Stromal cell of bone marrow (primary cell): ENCODE results near the gene DYNC1LI2.

ENCODE experiments used
- DNase-seq: peaks from one replicate; pipeline ENCODE4 v3.0.0-alpha.2; 2012; ENCODE audit warnings: low read depth

DYNC1LI2 gene

DNA sequence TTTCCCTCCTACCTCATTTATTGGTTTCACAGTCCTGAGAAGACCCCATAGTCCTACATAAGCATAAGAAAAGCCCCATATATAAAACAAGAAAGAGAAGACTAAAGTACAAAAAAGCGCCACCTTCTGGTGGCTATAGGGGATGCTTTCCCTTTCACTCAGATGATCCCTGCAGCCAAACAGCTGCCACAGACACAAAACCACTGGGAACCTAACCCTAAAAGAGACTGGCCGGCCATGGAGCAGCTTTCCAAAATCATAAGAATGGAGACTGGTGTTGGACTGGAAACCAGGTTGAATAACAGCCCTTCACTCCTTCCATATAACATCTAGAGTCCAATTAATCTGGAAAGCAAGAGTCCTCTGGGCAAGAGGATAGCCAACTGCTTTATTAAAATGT, 11.4 kb downstream of the DYNC1LI2 start:
- DNase-seq, result no peak

DNA sequence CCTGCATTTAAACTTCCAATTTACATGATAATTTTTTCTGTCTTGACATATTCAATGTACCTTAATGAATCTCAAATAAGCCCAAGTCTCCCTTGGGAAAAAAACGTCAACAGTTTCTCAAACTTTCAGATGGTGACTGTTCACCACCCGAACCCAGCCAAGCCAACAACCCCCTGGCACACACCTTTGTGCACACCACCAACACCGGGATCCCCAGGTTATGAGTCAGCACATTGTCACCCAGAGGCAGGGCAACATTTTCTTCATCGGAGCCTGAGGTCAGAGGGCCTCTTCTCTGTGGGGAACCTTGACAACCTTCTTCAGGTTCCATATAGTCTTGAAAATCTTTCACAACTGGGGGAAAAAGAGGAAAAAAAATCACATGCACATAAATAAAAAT, 15.5 kb downstream of the DYNC1LI2 start:
- DNase-seq, result no peak

DNA sequence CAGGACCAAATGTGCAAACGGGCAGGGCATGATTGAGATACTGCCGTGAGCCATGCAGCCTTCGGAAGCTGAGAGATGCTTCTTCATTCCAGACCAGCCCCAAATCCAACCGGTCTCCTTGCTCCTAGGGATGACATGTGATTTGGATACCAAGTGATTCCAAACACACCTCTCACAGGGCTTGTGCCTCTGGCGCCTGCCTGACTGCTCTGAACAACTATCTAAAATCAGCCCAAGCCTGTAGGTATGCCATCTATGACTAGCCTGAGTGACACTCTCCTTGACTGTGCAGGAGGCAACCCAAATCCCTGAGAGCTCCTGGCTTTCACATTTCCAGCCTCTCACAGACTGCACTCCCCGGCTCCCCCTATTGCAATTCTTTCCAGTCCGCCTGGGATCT, 20.3 kb downstream of the DYNC1LI2 start:
- DNase-seq, result no peak

DNA sequence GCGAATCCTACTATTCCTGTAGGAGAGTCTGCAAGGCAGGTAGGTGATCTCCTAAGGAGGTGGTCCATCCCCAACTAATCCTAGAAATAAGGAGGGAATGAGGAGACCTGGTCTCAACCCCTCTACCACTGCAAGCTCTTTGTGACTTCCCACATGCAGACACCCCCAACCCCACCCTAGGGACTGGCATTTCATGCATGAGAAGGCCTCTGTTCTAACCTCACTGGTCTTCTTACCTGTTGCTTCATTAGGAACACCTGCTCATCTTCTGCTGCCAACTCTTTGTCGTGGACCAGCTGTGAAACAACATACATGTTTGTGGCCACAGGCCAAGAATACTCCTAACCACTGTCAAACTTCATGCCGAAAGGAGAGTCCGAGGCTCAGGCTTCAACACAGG, 22.6 kb downstream of the DYNC1LI2 start:
- DNase-seq, result no peak

DNA sequence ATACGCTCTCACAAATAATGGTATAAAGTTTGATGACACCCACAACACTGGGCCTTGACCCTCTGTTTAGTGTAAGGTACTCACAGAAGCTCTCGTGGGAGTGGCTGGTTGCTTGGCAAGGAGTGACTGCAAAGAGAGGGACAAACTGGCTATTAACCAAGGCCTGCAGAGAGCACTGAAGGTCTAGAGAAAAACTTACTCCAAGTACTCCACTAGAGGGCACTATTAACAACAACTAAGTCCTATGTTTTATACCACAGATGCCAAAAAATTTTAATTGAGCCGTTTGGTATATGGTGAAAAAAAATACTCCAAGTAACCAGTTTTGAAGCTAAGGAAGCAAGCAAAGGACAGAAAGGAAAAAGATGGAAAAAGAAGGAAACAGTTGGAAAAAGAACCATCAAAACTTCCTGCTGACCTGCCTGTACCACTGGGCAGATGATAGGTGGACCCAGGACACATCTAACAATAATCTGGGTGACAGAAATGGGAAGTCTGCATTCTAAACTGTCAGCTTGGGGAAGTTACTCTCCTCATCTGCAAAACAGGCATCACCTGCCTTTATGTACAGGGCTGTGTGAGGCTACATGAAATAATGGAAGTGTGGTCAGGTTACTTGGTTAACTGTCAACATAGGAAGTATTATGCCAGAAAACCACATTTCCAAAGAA, 23.2 kb downstream of the DYNC1LI2 start:
- peak; percentile 54 for DNase-seq

DNA sequence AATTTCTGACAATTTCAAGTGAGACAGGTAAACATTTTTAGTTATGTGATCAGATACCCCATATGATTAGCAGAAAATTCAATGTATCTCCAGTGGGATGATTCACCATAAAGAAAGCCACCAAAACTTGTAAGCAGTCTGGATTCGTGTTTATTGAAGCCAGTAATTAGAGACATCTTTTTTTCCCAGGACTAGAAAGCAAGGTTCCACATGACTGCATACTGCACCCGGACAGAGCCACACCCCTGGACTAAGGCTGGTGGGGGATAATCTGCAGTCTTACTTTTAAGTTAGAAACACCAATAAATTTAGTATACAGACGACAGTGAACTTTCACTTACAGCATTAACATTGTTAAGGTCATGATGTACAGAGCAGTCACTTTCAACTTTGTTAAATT, 30.6 kb downstream of the DYNC1LI2 start:
- DNase-seq, result no peak

DNA sequence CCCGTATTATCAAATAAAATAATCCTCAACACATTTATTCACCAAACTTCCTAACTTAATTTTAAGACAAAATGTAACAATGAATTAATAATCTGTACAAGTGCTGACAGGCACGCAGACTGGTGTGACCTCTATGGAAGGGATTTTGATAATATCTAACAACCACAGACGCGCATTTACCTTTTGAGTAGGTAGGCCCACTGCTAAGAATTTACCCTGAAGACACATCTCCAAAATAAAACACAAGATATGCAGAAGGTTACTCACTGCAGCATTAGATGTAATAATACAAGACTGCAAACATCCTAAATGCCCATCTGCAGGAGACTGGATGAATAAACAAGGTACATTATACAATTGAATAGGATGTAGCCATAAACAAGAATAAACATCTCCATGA, 32.2 kb downstream of the DYNC1LI2 start:
- DNase-seq, result no peak

DNA sequence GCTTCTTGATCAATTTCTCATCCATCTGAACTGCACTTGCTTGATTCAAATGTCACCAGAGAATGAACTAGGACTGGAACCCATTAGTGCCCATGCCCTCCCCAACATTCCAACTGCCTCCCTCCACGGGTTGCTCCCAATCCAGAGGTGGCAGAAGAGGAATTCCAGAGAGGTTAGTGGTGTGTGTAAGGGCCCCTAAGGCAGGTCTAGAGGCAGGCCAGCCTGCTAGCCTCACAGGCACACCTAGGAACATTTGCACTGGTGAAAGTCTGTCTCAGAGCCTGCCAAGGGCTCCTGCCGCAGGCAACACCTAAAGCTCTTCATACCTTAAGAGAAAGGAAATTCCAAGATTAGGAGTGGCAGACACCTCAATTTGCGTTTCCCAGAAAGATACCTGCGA, 33.6 kb downstream of the DYNC1LI2 start:
- no peak for DNase-seq

DNA sequence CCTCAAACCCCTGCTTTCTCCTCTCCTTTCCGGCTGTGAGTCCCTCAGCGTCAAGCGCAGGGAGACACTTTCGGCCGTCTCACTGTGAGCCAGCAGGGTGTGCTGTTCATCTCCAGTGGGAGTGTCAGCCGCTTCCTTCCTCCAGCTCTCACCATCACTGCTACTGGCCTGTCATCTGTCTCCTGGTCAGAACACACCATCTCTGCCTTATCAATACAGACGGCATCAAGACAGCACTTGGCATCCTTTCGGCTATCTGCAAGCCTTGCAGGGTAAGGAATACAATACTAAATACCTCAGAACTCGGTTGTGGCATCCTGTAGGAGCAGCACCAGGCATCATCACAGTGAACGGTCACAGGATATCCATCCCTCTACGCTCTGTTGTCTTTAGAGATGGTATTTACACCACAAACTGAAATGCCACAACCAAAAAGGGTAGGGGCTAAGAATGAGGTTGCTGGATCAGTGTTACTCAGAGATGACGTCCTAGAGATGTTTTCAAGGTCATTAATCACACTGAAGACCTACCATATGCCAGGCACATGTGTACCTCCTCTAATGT, 34.2 kb downstream of the DYNC1LI2 start:
- no peak for DNase-seq

DNA sequence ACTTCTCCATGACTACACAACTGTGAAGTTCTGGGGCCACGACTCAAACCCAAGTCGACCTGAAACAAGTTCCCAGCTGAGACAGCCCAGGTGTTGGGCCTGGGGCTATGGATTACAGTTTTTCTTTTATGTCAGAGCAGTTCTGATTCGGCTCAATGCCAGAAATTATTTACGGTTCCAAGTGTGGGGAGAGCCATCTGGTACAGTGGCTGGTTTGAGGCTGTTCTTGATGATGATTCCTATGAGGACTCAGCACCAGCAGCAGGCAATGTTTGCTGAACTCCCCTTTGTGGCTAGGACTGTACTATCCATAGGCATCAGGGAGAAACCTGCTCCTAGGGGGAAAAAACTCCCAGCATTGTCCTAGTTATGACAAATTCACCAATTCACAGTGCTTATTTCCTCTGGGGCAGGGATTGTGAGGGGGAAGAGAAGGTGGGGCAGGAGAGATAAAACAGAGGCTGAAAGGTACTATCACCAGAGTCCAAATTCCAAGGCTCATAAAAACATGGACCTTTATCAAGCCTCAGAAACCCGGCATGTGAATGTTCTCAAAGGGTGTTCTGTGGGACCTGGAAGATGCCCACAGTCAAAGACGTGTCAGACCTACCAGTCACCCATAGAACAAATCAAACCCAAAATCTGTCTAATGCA, 36.6 kb downstream of the DYNC1LI2 start:
- DNase-seq, result no peak

DNA sequence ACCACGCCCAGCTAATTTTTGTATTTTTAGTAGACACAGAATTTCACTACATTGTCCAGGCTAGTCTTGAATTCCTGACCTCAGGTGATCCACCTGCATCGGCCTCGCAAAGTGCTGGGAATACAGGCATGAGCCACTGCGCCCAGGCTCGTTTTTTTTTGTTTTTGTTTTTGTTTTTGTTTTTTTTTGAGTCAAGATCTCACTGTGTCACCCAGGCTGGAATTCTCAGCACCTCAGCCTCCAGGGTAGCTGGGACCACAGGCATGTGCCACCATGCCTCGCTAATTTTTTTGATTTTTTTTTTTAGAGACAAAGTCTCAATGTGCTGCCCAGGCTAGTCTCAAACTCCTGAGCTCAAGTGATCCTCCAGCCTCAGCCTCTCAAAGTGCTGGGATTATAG, 37.3 kb downstream of the DYNC1LI2 start:
- no peak for DNase-seq

DNA sequence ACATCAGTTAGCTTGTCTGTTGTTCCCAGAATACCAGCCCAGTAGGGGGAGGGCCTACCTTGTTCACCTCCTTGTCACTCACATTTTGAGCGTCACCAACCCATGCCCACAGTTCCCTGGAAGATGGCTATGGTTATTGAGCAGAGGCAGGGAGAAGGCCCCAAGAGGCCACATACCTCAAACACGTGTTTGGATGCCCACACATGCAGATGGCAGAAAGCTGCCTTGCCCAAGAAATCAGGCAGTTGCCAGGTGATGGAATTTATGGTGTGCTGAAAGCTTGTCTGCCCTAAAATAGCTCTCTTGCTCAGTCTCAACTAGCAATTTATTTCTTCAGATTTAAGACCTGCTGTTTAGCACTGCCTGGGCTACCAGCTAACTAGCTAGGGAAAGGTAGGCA, 38.3 kb downstream of the DYNC1LI2 start:
- DNase-seq, result no peak

DNA sequence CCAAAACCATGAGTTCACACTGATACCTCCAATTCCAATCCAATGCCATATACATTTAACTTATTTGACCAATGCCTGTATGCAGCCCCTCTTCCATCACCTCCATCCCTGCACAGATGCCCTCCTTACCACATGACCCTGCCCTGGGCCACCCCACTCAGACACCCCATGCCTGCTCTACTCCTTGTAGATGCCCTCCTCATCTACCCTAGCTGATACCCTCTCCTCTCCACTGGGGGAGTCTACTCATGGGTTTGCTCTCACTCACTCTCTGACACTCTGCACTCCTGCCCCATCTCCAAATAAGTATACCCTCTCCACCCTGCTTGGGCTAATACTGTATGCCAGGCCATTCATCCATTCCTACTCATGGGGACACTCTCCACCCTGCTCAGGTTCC, 38.9 kb downstream of the DYNC1LI2 start:
- DNase-seq, result no peak

DNA sequence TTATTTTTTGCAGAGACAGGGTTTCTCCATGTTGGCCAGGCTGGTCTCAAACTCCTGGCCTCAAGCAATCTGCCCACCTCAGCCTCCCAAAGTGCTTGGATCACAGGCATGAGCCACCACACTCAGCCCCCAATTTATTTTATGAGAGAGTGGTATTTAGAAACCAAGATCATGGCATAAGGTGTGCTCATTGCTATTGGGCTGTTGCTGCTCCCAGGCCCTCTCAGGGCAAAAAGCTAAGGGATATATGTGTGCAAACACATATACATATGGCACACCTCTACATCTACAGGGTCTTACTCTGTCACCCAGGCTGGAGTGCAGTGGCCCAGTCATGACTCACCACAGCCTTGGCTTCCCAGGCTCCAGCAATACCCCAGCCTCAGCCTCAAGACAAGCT, 39.8 kb downstream of the DYNC1LI2 start:
- DNase-seq, result no peak

DNA sequence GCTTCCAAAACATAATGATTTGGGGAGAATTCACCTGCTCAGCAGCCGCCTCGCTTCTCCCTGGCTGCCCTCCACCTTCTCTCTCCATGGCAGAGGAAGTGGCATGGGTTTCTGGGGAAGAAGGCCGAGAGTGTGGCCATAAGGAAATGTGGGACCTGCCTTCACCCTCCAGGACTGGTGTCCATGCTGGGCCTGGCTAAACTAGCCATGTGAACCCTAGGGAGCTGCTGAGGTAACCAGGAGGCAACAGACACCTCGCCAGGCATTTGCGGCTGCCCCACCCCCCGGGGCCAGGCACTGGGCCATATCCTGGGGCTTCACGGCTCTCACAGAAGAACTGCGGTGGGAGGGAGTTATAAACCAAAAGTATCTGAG, 44.9 kb downstream of the DYNC1LI2 start:
- no peak for DNase-seq

DNA sequence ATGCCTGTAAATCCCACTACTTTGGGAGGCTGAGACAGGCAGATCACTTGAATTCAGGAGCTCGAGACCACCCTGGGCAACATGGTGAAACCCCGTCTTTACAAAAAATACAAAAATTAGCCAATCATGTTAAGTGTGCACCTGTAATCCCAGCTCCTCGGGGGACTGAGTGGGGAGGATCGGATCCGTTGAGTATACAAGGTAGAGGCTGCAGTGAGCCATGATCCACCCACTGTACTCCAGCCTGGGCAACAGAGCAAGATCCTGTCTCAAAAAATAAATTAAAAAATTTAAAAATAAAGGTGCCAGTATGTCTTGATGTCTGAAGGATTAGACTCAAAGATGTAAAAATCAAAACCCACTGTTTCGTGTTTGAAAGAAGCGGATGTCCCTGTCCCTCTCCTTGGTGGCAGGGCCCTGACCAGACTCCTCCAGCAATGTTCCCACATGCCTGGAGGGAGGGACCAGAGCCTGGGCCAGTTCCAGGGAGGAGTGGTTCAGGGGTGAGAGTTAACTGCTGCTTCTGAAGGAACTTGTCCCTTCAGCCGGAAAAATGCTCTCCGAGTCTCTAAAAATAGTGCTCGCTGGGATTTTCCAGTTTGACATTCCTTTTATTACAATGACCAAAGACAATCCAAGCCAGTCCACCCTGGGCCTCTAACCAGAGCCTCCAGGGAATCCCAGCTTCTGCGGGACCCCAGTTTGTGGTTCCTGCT, 45.5 kb downstream of the DYNC1LI2 start:
- peak; percentile 36 for DNase-seq

DNA sequence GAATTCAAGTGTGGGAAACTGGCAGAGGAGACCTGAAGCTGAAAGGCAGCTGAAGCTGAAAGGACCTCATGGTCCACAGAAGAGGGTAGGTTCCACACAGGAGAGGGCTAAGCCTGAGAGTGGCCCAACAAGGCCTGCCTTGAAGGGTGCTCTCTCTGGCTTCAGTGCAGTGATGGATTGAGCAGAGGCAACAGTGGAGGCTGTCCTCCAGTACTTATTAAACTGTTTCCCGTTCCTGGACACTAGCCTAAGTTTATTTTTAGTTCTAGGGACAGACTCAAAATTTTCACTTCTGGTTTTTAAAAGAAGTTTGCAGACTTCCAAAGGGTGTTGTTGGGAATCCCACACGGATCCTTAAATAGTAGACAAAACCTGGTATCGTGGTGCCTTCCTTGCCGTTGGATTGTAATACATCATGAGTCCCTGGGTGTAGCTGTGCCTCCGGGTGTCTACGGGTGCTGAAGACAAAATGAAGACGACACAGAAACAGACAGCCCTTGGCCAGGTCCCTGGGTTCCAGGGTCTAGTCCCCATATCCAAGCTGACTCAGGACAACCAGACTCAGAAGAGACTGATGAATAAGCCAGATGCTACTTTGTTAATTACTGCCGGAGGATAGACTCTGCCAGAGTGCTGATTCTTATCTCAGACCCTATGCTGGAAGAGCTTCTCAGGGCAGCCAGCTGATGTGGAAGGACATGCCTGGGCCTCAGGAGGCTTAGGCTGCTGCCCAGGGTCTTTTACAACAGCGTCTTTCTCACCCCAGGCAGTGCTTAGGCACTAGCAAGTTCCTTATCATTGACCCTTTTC, 47.8 kb downstream of the DYNC1LI2 start:
- no peak for DNase-seq

DNA sequence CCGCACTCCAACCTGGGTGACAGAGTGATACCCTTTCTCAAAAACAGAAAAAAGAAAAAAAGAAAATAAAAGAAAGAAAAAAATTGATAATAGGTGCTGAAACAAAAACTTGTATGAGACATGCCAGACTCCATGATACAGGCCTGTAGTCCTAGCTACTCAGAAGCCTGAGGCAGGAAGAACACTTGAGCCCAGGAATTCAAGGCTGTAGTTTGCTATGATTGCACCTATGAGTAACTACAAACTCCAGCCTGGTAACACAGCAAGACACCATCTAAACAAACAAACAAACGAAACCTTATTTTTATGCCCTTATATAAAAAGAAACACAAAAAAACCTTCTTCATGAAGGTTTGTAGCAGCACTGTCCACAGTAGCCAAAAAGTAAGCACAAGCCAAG, 49.9 kb downstream of the DYNC1LI2 start:
- DNase-seq, result no peak

DNA sequence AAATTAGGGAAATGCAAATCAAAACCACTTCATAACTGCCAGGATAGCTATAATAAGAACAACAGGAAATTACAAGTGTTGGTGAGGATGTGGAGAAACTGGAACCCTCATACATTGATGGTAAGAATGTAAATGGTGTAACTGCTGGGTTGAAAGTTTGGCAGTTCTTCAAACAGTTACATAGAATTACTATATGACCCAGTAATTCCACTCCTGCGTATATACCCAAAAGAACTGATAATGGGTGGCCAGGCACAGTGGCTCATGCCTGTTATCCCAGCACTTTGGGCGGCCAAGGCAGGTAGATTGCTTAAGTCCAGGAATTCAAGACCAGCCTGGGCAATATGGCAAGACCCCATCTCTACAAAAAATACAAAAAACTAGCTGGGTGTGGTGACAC, 50.4 kb downstream of the DYNC1LI2 start:
- DNase-seq, result no peak

DNA sequence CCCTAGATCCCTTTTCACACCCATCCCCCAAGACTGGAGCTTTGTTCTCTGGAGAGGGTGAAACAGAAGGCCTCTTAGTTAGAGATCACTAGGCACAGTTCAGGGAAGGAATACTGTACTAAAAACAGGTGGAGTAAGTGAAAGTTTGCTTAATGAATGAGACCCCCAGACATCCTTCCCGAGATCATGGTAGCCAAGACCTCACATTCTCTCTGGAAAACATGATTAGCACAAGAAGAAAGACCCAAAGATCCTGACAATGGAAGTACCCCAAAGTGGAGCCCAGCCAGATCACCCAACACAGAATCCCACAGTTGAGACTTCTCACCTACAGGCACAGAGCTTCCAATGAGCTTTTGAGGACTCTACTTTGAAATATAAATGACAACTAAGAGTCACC, 51.5 kb downstream of the DYNC1LI2 start:
- no peak for DNase-seq

DNA sequence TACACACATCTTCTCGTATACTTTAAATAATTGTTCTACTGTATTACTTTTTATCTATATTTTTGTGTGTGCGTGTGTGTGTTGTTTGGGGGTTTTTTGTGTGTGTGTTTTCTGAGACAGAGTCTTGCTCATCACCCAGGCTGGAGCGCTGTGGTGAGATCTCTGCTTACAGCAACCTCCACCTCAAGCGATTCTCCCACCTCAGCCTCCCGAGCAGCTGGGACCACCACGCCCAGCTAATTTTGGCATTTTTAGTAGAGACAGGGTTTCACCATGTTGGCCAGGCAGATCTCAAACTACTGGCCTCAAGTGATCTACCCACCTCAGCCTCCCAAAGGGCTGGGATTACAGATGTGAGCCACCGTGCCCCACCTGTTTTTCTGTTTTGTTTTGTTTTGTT, 53.4 kb downstream of the DYNC1LI2 start:
- DNase-seq, result no peak
